HG03095 (cell line): ENCODE measurements around the gene CALN1.
"Not testable (repeated sequence)": the region's sequence is repeated elsewhere in the genome, so short reads cannot be mapped to it uniquely, and the experiment has no call there.

Experiments used
- ATAC-seq: cut with Tn5 transposase; IDR thresholded peaks from one replicate; pipeline ENCODE4 v1.9.1; 2021; ENCODE audit warnings: moderate library complexity; ENCODE audit not compliant: unreplicated experiment

Gene CALN1

GRCh38 chr7:71826141-71826540 lies 586.0 kb downstream of the CALN1 start:
- ATAC-seq, result no peak

- no peak for ATAC-seq
Measured at GRCh38 chr7:71824006-71824760, 588.0 kb downstream of the CALN1 start.

GRCh38 chr7:71822406-71822805 lies 589.7 kb downstream of the CALN1 start:
- ATAC-seq, result not testable (repeated sequence)

GRCh38 chr7:71817916-71818315 lies 594.2 kb downstream of the CALN1 start:
- ATAC-seq, result no peak

- ATAC-seq, result no peak
Measured at GRCh38 chr7:71808115-71808514, 604.0 kb downstream of the CALN1 start.

- no peak for ATAC-seq
Measured at GRCh38 chr7:71804256-71804655, 607.9 kb downstream of the CALN1 start.

GRCh38 chr7:71801976-71802375 lies 610.2 kb downstream of the CALN1 start:
- no peak for ATAC-seq

- no peak for ATAC-seq
Measured at GRCh38 chr7:71800321-71800720, 611.8 kb downstream of the CALN1 start.

- no peak for ATAC-seq
Measured at GRCh38 chr7:71795410-71795809, 616.7 kb downstream of the CALN1 start.

- no peak for ATAC-seq
Measured at GRCh38 chr7:71793251-71793650, 618.9 kb downstream of the CALN1 start.

GRCh38 chr7:71787513-71787912 lies 624.6 kb downstream of the CALN1 start:
- ATAC-seq, result no peak

- no peak for ATAC-seq
Measured at GRCh38 chr7:71785216-71785615, 626.9 kb downstream of the CALN1 start.

GRCh38 chr7:71784781-71785180 lies 627.4 kb downstream of the CALN1 start:
- no peak for ATAC-seq

- ATAC-seq, result no peak
Measured at GRCh38 chr7:71784180-71784579, 628.0 kb downstream of the CALN1 start.

- ATAC-seq, result no peak
Measured at GRCh38 chr7:71783779-71784178, 628.4 kb downstream of the CALN1 start.

- ATAC-seq, result no peak
Measured at GRCh38 chr7:71782051-71782450, 630.1 kb downstream of the CALN1 start.

- ATAC-seq, result no peak
Measured at GRCh38 chr7:71780282-71780681, 631.9 kb downstream of the CALN1 start.

GRCh38 chr7:71777278-71777677 lies 634.9 kb downstream of the CALN1 start:
- ATAC-seq, result no peak

GRCh38 chr7:71776726-71777125 lies 635.4 kb downstream of the CALN1 start:
- no peak for ATAC-seq

GRCh38 chr7:71775648-71776047 lies 636.5 kb downstream of the CALN1 start:
- ATAC-seq, result no peak

- ATAC-seq, result no peak
Measured at GRCh38 chr7:71772779-71773178, 639.4 kb downstream of the CALN1 start.

- no peak for ATAC-seq
Measured at GRCh38 chr7:71770269-71770907, 641.8 kb downstream of the CALN1 start.

- no peak for ATAC-seq
Measured at GRCh38 chr7:71769326-71769725, 642.8 kb downstream of the CALN1 start.
